Prostate gland (tissue), 2 donors: Measurements from ENCODE around the gene GPRC5A. TPM values are rescaled to one million over a fixed set of nuclear protein-coding genes. Genes with fewer than 3 reads are reported as not detected.

ENCODE experiments used
- DNase-seq: peaks from one replicate; pipeline ENCODE4 v3.0.0-alpha.2; 2019; ENCODE audit warnings: low spot score
- H3K27ac ChIP-seq, 2 donors: fragments of 200-600 bp; sonication (generic); 2 replicates each; pipeline ENCODE4 v1.5.1; 2017 to 2019
- H3K27me3 ChIP-seq: fragments of 200-600 bp; sonication (generic); replicated peaks from 2 replicates; pipeline ENCODE4 v1.5.1; 2019; ENCODE audit not compliant: insufficient read depth
- H3K36me3 ChIP-seq, 2 donors: fragments of 200-600 bp; sonication (generic); 1 replicate in 1 of 2; 2 replicates in 1 of 2; pipeline versions ENCODE4 v1.5.1 to v1.8.1; 2017 to 2019
- H3K4me1 ChIP-seq: fragments of 200-600 bp; sonication (generic); replicated peaks from 2 replicates; pipeline ENCODE4 v1.5.1; 2019
- H3K4me3 ChIP-seq, 2 donors: fragments of 200-600 bp; sonication (generic); 2 replicates each; pipeline ENCODE4 v1.5.1; 2017 to 2019
- H3K9me3 ChIP-seq: fragments of 200-600 bp; sonication (generic); 2 replicates; pipeline ENCODE4 v1.5.1; 2017
- POLR2A ChIP-seq: fragments of 450-650 bp; IDR thresholded peaks from one replicate; pipeline ENCODE4 v1.6.1; 2016; ENCODE audit warnings: antibody characterized with exemption, mild to moderate bottlenecking
- POLR2AphosphoS5 ChIP-seq: sonication (generic); formaldehyde crosslinking; IDR thresholded peaks from one replicate; pipeline ENCODE4 v1.6.1; 2017; ENCODE audit warnings: antibody characterized with exemption
- WGBS: methylation state at CpG from one replicate; pipeline ENCODE4 v1.1.5; 2018; 5-methylcytosine and 5-hydroxymethylcytosine counted together
- intact Hi-C: fragments of 100-400 bp; cut with DNase I; formaldehyde crosslinking; loops from one replicate; pipeline ENCODE4 v1.14.2; 2022
- total RNA-seq, 2 donors: library from RNA; depleted of rRNA; stranded (reverse); fragments of >200 nt; gene quantifications; one replicate each; pipeline ENCODE4 v1.1.0, GENCODE V29; 2016
- TF ChIP-seq, protein P1 (sequence below), 4 experiments: fragments of 200-600 bp in 2 of 4; fragments of 450-650 bp in 2 of 4; sonication (generic) in 2 of 4; IDR thresholded peaks; 1 replicate in 3 of 4; 2 replicates in 1 of 4; pipeline ENCODE4 v1.5.1; 2016 to 2019; ENCODE audit warnings: antibody characterized with exemption in 4 of 4, mild to moderate bottlenecking in 2 of 4, moderate library complexity in 2 of 4

The GPRC5A gene
- total RNA-seq, 2 donors from 2014 or later: 5.4 to 22.2 TPM

DNA sequence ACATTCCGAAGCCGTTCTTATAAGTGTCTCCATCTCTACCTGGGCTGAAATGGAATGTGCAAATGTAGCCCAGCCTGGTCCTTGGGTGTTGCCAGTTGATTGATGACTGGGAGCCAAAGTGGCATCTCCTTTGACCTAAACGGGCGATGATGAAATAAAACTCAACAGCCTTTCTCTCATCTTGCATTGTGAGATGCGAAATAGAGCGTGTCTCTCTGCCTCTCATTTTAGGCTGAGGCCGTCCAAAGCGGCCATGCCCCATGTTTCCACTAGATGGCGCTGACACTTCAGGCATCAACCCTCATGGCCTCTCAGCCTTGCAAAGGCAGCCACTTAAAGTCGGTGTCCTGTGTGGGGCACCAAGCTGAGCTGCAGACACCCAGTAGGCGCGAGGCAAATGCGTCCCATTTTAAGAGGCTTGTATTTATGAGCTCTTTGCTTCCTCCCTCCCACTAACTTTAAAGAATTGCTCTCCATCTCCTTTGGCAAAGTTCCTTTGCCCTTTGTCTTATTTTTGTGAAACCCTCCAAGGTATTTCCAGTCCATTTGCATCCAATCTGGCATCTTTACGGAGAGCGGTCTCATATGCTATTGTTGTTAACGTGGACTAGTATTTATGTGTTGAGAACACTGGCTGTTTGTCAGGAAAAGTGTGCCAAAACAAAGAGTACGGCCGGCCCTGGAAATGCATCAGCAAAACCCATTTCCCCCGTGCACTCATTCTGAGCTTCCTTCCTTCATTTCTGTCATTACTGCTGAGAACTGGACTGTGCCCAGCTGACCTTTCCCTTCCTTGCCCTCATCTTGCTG is 25.0 kb downstream of the GPRC5A start:
- WGBS: 13% methylated on average over 19 of the region's 19 CpGs
- Histone ChIP-seq H3K27ac (peak overlapping the region; percentile 18 to 34), H3K36me3 (no peaks in the 10 kb centered on the region), H3K4me3 (no peak overlapping the region), H3K4me1 (peaks cover 9% of the 10 kb centered on the region), H3K9me3 (no peaks in the 10 kb centered on the region), H3K27me3 (no peaks in the 10 kb centered on the region)
- TF ChIP-seq POLR2AphosphoS5: peak; percentile 48
- TF ChIP-seq, protein P1, sequence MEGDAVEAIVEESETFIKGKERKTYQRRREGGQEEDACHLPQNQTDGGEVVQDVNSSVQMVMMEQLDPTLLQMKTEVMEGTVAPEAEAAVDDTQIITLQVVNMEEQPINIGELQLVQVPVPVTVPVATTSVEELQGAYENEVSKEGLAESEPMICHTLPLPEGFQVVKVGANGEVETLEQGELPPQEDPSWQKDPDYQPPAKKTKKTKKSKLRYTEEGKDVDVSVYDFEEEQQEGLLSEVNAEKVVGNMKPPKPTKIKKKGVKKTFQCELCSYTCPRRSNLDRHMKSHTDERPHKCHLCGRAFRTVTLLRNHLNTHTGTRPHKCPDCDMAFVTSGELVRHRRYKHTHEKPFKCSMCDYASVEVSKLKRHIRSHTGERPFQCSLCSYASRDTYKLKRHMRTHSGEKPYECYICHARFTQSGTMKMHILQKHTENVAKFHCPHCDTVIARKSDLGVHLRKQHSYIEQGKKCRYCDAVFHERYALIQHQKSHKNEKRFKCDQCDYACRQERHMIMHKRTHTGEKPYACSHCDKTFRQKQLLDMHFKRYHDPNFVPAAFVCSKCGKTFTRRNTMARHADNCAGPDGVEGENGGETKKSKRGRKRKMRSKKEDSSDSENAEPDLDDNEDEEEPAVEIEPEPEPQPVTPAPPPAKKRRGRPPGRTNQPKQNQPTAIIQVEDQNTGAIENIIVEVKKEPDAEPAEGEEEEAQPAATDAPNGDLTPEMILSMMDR (IDR thresholded peaks at IDR 0.05): peak; percentile 95 to 97 (median 96)
- no peak for TF ChIP-seq POLR2A
- intact Hi-C loops: loop anchor here (1.0 to 10.0 kb wide), 4 partner anchors 66 to 296 kb away; partner anchors contain the start of gene HEBP1
- peak; percentile 81 for DNase-seq

DNA sequence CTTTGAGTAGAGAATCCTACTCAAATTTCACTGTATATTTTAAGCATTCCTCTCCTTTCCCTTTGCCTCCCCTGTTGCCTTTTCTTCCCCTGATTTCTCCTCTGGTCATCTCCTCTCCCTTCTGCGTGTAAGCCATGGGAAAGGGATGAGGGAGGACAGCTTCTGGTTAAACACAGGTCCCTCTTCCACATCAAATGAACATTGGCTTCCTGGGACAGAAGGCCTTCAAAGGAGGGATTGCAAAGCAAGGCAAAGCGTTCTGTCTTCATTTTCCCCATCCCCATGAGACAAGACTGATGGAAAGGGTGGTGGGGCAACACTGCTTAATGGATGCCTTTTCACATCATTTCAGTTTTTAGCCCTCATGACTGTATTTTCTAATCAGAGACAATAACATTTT is 26.2 kb downstream of the GPRC5A start:
- WGBS: 94% methylated on average over 2 of the region's 2 CpGs
- TF ChIP-seq POLR2A: no peak
- TF ChIP-seq, protein P1 (IDR thresholded peaks at IDR 0.05): no peak
- no peak for TF ChIP-seq POLR2AphosphoS5
- H3K27ac ChIP-seq: no peak overlapping the region
- H3K4me1 ChIP-seq: peaks cover 9% of the 10 kb centered on the region
- DNase-seq: no peak
- intact Hi-C loops: loop anchor here (5.0 to 10.0 kb wide), 3 partner anchors 65 to 177 kb away; partner anchors contain the start of gene HEBP1
- no peaks in the 10 kb centered on the region for H3K9me3 ChIP-seq
- H3K36me3 ChIP-seq: no peaks in the 10 kb centered on the region
- no peak overlapping the region for H3K4me3 ChIP-seq
- H3K27me3 ChIP-seq: no peaks in the 10 kb centered on the region

GRCh38 chr12:12918781-12919389 is 27.5 kb downstream of the GPRC5A start:
- intact Hi-C loops: loop anchor here (5.0 to 10.0 kb wide), 3 partner anchors 63 to 176 kb away; partner anchors contain the start of gene HEBP1
- WGBS: 72% methylated on average over 6 of the region's 6 CpGs
- TF ChIP-seq POLR2A (no peak), POLR2AphosphoS5 (no peak)
- TF ChIP-seq, protein P1 (IDR thresholded peaks at IDR 0.05): no peak
- Histone ChIP-seq H3K27me3 (no peaks in the 10 kb centered on the region), H3K36me3 (no peaks in the 10 kb centered on the region), H3K27ac (no peak overlapping the region), H3K4me1 (peaks cover 9% of the 10 kb centered on the region), H3K4me3 (no peak overlapping the region), H3K9me3 (no peaks in the 10 kb centered on the region)
- DNase-seq: no peak

GRCh38 chr12:12919666-12920435 is 28.5 kb downstream of the GPRC5A start:
- Histone ChIP-seq H3K9me3 (no peaks in the 10 kb centered on the region), H3K4me1 (peaks cover 9% of the 10 kb centered on the region), H3K36me3 (no peaks in the 10 kb centered on the region), H3K27ac (no peak overlapping the region), H3K4me3 (no peak overlapping the region), H3K27me3 (no peaks in the 10 kb centered on the region)
- intact Hi-C loops: loop anchor here (5.0 to 10.0 kb wide), 3 partner anchors 62 to 175 kb away; partner anchors contain the start of gene HEBP1
- no peak for DNase-seq
- TF ChIP-seq POLR2AphosphoS5 (no peak), POLR2A (no peak)
- TF ChIP-seq, protein P1 (IDR thresholded peaks at IDR 0.05): no peak
- 82% methylated on average over 5 of the region's 5 CpGs for WGBS
